SK-N-MC (cell line): ENCODE results near the gene SLC27A1.

Source experiments
- EZH2 ChIP-seq: fragments of 200-600 bp; sonication (generic); IDR thresholded peaks from one replicate; pipeline ENCODE4 v1.6.1; 2017; ENCODE audit warnings: antibody characterized with exemption
- POLR2AphosphoS5 ChIP-seq: IDR thresholded peaks from 2 replicates; pipeline ENCODE4 v1.6.1; 2012; ENCODE audit warnings: mild to moderate bottlenecking, low read depth, low read length, borderline replicate concordance

GRCh38 chr19:17549085-17549740 lies 78.9 kb downstream of the SLC27A1 start:
- no peak for TF ChIP-seq EZH2
- no peak for TF ChIP-seq POLR2AphosphoS5
